Activated naive CD4-positive, alpha-beta T cell treated with Interleukin-2 at 50 U/mL for 16 hours (primary cell): Measurements from ENCODE around the gene OTUB1.
"Not testable (repeated sequence)": the region's sequence is repeated elsewhere in the genome, so short reads cannot be mapped to it uniquely, and the experiment has no call there.

Source experiments
- DNase-seq: peaks from one replicate; pipeline ENCODE4 v3.0.0-alpha.2; 2020

The OTUB1 gene

DNA sequence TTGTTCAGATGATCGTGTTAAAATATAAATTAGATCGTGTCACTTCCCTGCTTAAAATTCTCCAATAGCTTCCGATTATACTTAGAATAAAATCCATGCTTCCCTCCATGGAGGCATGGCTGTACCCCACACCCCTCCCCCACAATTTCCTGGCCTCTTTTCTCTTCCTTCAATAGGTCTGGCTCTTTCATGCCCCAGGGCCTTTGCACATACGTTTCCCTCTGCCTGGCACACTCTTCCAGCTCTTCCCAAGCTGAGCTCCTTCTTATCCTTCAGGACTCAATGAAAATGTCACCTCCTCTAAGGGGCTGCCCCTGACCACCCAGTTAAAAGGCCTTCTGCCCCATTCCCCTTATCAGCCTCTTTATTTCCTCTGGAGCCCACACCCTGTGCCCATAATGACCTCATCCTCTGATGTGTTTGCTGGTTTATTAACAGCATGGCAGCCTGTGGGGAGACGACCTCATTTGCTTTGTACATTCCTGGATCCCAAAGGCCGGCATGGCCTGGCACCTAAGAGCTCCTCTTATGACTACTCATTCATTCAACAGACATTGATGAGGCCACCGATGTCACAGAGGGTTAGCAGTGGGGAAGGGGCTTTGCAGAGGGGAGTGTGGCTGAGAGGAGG lies 40.5 kb downstream of the OTUB1 start:
- DNase-seq, result no peak

DNA sequence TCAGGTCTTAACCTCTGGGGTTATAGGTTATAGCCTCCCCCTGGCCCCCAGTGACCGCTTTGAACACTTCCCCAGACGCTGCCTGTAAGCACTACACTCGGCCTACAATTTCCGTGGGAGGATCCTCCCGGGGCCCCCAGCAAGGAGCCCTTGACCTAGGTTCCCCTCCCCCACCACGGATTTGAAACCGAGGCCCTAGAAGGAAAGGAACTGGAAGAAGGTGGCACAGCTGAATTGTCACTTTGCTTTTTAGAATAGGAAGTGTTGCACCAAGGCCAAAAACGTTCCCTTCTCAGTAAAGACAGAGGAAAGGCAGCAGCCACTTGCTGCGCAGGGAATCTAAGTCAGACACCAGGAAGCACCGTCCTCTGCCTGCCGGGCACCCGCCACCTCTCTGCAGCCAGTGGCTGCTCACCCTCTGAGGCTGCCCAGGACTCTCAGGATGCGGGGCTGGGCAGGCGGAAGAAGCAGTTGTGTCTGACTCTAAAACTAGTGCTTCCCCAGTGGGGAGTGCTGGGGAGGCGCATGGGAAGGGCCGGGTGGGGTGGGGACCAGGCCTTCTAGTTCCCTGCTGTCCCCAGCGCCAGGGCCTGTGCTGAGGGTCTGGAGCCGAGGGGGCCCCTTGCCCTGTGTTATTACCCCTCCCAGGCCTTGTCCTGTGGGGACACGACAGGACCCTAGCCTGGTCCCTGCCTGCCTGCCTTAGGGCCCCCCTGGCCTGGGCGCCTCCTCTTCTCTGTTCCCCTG lies 41.6 kb downstream of the OTUB1 start:
- no peak for DNase-seq

DNA sequence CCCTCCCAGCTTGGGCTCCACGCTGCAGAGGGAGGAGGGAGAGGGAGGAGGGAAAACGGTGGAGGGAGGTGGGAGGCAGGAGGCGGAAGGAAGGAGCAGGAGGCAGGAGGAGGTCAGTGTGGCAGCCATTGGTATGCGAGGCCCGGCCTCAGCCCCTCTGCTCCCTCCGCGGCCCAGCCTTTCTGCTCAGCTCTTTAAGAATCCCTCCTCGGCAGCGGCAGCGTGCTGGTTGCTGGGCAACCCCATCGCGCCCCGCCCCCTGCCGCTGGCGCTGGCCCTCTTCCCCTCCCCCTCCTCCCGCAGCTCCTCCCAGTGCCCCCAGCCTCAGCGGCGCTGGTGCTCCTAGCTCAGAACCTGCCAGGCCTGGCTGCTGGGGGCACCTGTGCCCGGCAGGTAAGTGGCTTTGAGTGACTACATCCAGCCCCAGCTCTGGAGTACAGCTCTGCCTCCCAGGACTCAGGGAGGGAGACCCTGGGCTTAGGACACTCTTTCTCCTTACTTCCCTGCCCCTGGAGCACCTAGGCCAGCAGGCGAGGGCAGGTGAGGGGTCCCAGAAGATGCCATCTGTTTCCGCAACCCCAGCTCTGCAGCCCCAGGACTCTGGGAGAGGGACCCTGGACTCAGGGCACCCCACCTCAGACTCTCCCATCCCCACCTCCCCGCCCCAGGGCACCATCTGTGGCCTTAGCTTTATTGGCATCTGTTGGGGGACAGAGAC lies 42.3 kb downstream of the OTUB1 start:
- no peak for DNase-seq

DNA sequence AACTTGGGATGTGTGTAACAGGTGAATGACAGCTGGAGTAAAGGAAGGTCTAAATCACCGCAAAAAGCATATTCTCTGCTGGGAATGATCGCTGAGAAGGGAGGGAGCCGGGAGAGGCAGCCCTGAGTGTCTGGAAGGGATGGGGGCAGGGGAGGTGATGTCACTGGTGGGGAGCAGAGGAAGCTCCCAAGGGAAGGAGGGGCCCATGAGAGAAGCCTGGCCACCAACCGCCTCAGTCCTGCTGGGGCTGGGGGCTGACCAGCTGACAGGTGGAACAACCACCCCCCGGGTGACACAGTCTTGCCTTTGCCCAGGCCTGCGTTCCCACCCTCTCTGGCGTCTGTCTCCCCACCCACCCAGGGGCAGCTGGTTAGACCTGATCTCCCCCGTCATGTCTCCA lies 43.5 kb downstream of the OTUB1 start:
- DNase-seq, result no peak

DNA sequence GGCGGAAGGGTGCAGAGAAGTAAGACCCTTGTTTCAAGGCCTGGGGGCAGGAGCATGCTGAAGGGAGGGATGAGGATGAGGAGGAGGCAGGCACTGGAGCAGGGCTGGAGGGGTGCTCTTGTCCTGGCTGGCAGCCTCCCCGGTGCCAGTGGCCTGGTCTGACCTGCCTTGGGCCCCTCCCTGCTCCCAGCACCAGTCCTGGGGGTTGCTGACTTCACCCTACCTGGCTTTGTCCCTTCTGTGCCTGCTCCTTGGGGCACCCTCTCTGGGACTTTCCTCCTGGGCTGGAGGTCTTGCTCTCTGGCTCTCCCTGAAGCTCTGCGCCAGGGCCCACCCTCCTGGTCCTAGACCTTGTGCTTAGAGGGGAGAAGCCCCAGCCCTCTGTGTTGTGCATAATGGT lies 44.8 kb downstream of the OTUB1 start:
- DNase-seq, result no peak

DNA sequence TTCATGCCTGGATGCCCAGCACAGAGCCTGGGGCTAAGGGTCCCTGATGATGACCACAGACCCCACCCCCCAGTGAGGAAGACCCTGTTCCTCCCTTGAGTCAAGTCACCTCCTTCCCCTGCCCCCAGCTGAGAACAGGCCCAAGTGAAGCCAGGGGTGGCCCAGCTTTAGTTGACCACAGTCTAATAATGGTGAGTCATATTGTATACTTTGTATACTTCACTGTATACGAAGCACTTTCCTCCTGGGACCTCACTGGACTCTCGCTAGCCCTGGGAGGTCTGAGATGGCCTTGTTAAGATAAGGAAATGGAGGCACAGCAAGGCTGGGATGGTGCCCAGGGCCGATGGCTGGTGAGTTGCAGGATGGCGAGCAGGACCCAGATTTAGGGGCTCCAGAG lies 45.8 kb downstream of the OTUB1 start:
- no peak for DNase-seq

- DNase-seq, result no peak
Observed at GRCh38 chr11:64034411-64034811, 48.2 kb downstream of the OTUB1 start.

- DNase-seq, result no peak
Observed at GRCh38 chr11:64035081-64035524, 48.9 kb downstream of the OTUB1 start.

- DNase-seq, result no peak
Observed at GRCh38 chr11:64035576-64035975, 49.3 kb downstream of the OTUB1 start, which contains the start of gene FLRT1. TSS of gene FLRT1 (plus strand) at chr11:64035931. CDS start at chr11:64116268, 80,337 bp downstream.

GRCh38 chr11:64036087-64037026 lies 50.1 kb downstream of the OTUB1 start:
- no peak for DNase-seq

GRCh38 chr11:64037027-64037634 lies 50.9 kb downstream of the OTUB1 start:
- no peak for DNase-seq

- DNase-seq, result no peak
Observed at GRCh38 chr11:64038500-64038899, 52.3 kb downstream of the OTUB1 start.

GRCh38 chr11:64039012-64039665 lies 52.9 kb downstream of the OTUB1 start:
- DNase-seq, result no peak

- no peak for DNase-seq
Observed at GRCh38 chr11:64040684-64041322, 54.6 kb downstream of the OTUB1 start.

DNA sequence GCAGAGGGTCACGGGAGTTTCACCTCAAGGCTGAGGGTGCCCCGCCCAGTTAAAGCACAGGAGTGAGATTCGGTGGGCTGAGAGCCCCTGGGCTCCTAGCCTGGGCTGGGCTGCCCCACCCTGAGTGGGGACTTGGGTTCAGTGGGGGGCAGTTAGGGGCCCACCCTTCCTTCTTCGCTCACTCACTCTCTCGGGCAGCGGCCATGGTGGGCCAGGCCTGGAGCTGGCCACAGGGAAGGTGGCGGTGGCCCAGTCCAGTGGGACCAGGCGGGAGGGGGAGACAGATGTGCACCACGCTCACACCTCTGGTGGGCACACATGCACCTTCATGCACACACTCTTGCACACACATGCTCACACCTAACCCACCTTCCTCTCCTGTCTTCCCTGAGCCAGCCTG lies 55.6 kb downstream of the OTUB1 start:
- no peak for DNase-seq

GRCh38 chr11:64042301-64042700 lies 56.1 kb downstream of the OTUB1 start:
- no peak for DNase-seq

DNA sequence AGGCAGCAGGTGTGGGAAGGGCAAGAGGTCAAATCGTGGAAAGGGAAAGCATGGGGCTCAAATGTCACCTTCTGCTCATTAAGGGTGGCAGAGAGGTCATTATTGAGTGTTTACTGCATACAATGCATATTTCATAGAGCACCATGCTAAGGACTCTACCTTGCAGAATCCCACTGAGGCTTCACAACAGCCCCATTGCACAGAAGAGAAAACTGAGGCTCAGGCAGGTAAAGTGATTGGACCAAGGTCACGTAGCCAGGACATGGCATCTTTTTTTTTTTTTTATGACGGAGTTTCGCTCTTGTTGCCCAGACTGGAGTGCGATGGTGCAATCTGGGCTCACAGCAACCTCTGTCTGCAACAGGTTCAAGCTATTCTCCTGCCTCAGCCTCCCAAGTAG lies 57.3 kb downstream of the OTUB1 start:
- DNase-seq, result no peak

GRCh38 chr11:64044730-64045393 lies 58.6 kb downstream of the OTUB1 start:
- no peak for DNase-seq

DNA sequence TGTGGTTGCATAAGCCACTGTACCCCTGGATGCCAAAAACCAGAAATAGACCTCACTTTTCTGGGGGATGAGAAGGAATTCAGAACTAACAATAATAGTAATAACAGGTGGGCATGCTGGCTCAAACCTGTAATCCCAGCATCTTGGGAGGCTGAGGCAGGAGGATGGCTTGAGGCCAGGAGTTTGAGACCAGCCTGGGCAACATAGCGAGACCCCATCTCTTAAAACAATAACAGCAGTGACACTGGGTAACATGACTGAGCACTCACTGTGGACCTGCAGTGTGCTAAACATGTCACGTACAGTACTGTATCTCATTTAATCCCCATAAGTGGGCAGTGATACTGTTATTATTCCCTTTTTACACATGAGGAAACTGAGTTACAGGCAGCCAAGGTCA lies 59.5 kb downstream of the OTUB1 start:
- DNase-seq, result no peak

- not testable (repeated sequence) for DNase-seq
Observed at GRCh38 chr11:64047373-64047772, 61.1 kb downstream of the OTUB1 start.
